ENCODE results near the gene USP13.
"Not testable (repeated sequence)": the region's sequence is repeated elsewhere in the genome, so short reads cannot be mapped to it uniquely, and the experiment has no call there.

USP13 gene

GRCh38 chr3:179642871-179643270 lies 10.0 kb upstream of the USP13 start:
- H3K4me3 Mint-ChIP-seq, result no peak overlapping the region
- no peaks in the 10 kb centered on the region for H3K27me3 Mint-ChIP-seq
- H3K9me3 Mint-ChIP-seq, result no peaks in the 10 kb centered on the region
- ATAC-seq, result no peak
- no peaks in the 10 kb centered on the region for H3K4me1 Mint-ChIP-seq
- H3K27ac Mint-ChIP-seq, result no peak overlapping the region
- peaks cover 6% of the 10 kb centered on the region for H3K36me3 Mint-ChIP-seq

- H3K27me3 Mint-ChIP-seq, H3K36me3 Mint-ChIP-seq, H3K27ac Mint-ChIP-seq, H3K9me3 Mint-ChIP-seq, ATAC-seq, H3K4me1 Mint-ChIP-seq, H3K4me3 Mint-ChIP-seq: not testable (repeated sequence)
These were observed 9.0 kb upstream of the USP13 start for GRCh38 chr3:179643837-179644236.

DNA sequence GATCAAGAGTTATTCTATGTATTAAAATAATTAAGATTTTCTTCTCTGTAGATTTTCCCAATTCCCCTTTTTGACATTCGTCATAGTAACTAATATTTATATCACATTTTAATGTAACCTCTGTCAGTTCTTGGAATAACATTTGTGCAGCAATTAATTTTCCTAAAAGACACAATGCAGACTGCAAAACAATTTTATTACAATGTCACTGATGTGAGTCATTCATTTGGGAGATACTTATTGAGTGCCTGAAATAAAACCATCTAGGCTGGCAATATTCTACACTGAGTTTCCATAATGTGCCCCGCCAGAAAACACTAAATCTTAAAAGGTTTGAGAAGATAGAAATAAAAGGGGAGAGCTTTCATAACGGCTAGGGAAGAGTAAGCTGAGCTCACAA lies 6.7 kb upstream of the USP13 start:
- Mint-ChIP-seq H3K4me1 (no peaks in the 10 kb centered on the region), H3K9me3 (no peaks in the 10 kb centered on the region), H3K4me3 (no peak overlapping the region), H3K27ac (no peak overlapping the region), H3K27me3 (no peaks in the 10 kb centered on the region), H3K36me3 (no peaks in the 10 kb centered on the region)
- no peak for ATAC-seq

- Mint-ChIP-seq H3K4me3 (peak overlapping the region; percentile 57), H3K9me3 (no peaks in the 10 kb centered on the region), H3K27ac (peak overlapping the region; percentile 31), H3K27me3 (no peaks in the 10 kb centered on the region), H3K4me1 (peaks cover 43% of the 10 kb centered on the region), H3K36me3 (peaks cover 12% of the 10 kb centered on the region)
- no peak for ATAC-seq
These were observed 973 bp upstream of the USP13 start for GRCh38 chr3:179651687-179652446.

DNA sequence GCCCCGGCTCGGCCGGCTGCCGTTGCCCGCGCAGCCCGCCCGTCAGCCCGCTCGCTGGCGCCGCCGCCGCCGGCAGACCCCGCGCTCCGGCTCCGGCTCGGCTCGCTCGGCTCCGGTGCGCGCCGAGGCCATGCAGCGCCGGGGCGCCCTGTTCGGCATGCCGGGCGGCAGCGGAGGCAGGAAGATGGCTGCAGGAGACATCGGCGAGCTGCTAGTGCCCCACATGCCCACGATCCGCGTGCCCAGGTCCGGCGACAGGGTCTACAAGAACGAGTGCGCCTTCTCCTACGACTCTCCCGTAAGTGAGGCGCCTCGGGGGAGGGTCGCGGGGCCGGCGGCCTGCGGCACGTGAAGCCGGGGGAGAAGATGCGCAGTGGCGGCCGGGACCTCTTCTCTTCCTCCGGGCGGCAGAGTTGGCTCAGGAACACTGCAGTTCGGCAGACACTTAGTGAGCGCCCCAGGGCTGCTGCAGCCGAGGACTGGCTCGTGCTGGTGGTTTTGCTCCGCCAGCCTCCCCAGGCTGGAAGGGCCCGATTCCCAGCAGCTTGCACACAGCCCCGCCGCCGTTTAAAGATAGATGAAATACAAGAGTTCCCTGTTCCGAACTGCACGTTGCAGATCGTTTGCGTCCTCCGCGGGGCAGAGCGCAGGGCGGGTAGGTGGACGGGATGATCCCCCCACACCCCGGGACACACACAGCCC lies 407 bp downstream of the USP13 start:
- ATAC-seq, result peak; percentile 78
- peaks cover 12% of the 10 kb centered on the region for H3K36me3 Mint-ChIP-seq
- H3K4me3 Mint-ChIP-seq, result peak overlapping the region; percentile 82
- peaks cover 48% of the 10 kb centered on the region for H3K4me1 Mint-ChIP-seq
- peak overlapping the region; percentile 86 for H3K27ac Mint-ChIP-seq
- H3K9me3 Mint-ChIP-seq, result no peaks in the 10 kb centered on the region
- no peaks in the 10 kb centered on the region for H3K27me3 Mint-ChIP-seq

- no peak for ATAC-seq
- no peaks in the 10 kb centered on the region for H3K27me3 Mint-ChIP-seq
- H3K36me3 Mint-ChIP-seq, result peaks cover 12% of the 10 kb centered on the region
- H3K9me3 Mint-ChIP-seq, result no peaks in the 10 kb centered on the region
- no peak overlapping the region for H3K4me3 Mint-ChIP-seq
- peaks cover 51% of the 10 kb centered on the region for H3K4me1 Mint-ChIP-seq
- no peak overlapping the region for H3K27ac Mint-ChIP-seq
These were observed 2.4 kb downstream of the USP13 start for GRCh38 chr3:179655236-179655635.

- Mint-ChIP-seq H3K9me3 (no peaks in the 10 kb centered on the region), H3K27ac (no peak overlapping the region), H3K36me3 (peaks cover 12% of the 10 kb centered on the region), H3K4me1 (peaks cover 42% of the 10 kb centered on the region), H3K27me3 (no peaks in the 10 kb centered on the region), H3K4me3 (no peak overlapping the region)
- no peak for ATAC-seq
These were observed 5.8 kb downstream of the USP13 start for GRCh38 chr3:179658606-179659005.

DNA sequence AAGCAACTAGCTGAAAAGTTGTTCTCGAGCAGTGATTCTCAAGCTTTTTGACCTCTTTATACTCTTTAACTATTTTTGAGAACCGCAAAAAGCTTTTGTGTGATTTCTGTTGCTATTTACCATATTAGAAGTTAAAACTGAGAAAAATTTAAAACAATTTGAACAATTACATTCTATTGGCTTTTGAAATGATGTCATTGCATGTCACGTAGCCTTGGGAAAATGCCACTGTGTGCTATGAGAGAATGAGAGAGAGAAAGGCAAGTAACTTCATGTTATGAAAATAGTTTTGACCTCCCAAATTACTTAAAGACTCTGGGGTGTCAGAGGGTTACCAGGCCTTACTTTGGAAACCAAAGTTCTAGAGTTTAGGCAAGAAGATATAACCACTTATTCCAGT lies 8.0 kb downstream of the USP13 start:
- Mint-ChIP-seq H3K9me3 (no peaks in the 10 kb centered on the region), H3K4me1 (peaks cover 24% of the 10 kb centered on the region), H3K27me3 (no peaks in the 10 kb centered on the region), H3K4me3 (no peak overlapping the region), H3K27ac (no peak overlapping the region), H3K36me3 (peaks cover 3% of the 10 kb centered on the region)
- ATAC-seq, result no peak

- Mint-ChIP-seq H3K27me3 (no peaks in the 10 kb centered on the region), H3K36me3 (no peaks in the 10 kb centered on the region), H3K27ac (no peak overlapping the region), H3K4me1 (peaks cover 16% of the 10 kb centered on the region), H3K4me3 (no peak overlapping the region), H3K9me3 (no peaks in the 10 kb centered on the region)
- no peak for ATAC-seq
These were observed 8.9 kb downstream of the USP13 start for GRCh38 chr3:179661777-179662176.

GRCh38 chr3:179663093-179663492 lies 10.3 kb downstream of the USP13 start:
- H3K4me1 Mint-ChIP-seq, result peaks cover 12% of the 10 kb centered on the region
- H3K36me3 Mint-ChIP-seq, result no peaks in the 10 kb centered on the region
- H3K27ac Mint-ChIP-seq, result no peak overlapping the region
- H3K27me3 Mint-ChIP-seq, result no peaks in the 10 kb centered on the region
- H3K4me3 Mint-ChIP-seq, result no peak overlapping the region
- no peak for ATAC-seq
- no peaks in the 10 kb centered on the region for H3K9me3 Mint-ChIP-seq

DNA sequence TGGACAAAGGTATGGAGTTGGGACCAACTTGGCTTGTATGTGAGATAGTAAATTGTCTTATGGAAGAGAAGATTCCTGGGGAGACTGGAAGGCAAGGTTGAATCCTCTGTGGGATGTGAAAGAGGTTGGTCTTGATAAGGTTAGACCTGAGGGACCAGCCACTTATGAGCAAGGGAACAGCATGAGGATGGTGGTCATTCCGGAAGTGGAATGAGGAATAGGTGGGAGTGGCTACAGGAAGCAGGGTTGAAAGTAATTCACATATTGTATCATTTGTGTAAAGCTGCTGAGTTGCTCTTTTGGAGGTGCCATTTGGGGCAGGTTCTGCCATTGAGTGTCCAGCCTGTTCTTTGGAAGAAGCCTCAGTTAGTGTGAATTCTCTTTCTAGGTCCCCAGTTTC lies 13.2 kb downstream of the USP13 start:
- H3K27ac Mint-ChIP-seq, result no peak overlapping the region
- no peaks in the 10 kb centered on the region for H3K27me3 Mint-ChIP-seq
- peaks cover 8% of the 10 kb centered on the region for H3K36me3 Mint-ChIP-seq
- peaks cover 16% of the 10 kb centered on the region for H3K4me1 Mint-ChIP-seq
- H3K4me3 Mint-ChIP-seq, result no peak overlapping the region
- H3K9me3 Mint-ChIP-seq, result no peaks in the 10 kb centered on the region
- ATAC-seq, result no peak

- Mint-ChIP-seq H3K4me1 (peaks cover 16% of the 10 kb centered on the region), H3K36me3 (peaks cover 8% of the 10 kb centered on the region), H3K27ac (no peak overlapping the region), H3K27me3 (no peaks in the 10 kb centered on the region), H3K4me3 (no peak overlapping the region), H3K9me3 (no peaks in the 10 kb centered on the region)
- ATAC-seq, result no peak
These were observed 13.7 kb downstream of the USP13 start for GRCh38 chr3:179666436-179667035.

DNA sequence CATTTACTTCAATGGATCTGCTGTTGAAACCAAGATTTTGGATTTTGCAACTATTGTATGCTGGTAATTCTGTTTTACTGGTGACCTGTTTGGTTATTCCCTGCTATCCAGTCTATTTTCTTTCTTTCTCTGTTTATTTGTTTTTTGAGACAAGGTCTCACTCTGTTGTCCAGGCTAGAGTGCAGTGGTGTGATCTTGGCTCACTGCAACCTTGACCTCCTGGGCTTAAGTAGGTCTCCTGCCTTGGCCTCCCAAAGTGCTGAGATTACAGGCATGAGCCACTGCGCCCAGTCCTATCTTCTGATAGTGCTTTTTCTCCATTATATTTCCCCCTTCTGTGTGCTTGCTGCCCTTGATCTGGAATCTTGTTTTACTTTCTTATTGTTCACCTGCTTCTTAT lies 15.6 kb downstream of the USP13 start:
- peaks cover 12% of the 10 kb centered on the region for H3K4me1 Mint-ChIP-seq
- H3K27me3 Mint-ChIP-seq, result no peaks in the 10 kb centered on the region
- H3K4me3 Mint-ChIP-seq, result no peak overlapping the region
- H3K36me3 Mint-ChIP-seq, result peaks cover 12% of the 10 kb centered on the region
- no peak overlapping the region for H3K27ac Mint-ChIP-seq
- ATAC-seq, result no peak
- no peaks in the 10 kb centered on the region for H3K9me3 Mint-ChIP-seq

GRCh38 chr3:179670311-179670710 lies 17.5 kb downstream of the USP13 start:
- Mint-ChIP-seq H3K4me3 (no peak overlapping the region), H3K9me3 (no peaks in the 10 kb centered on the region), H3K4me1 (peaks cover 8% of the 10 kb centered on the region), H3K27ac (no peak overlapping the region), H3K27me3 (no peaks in the 10 kb centered on the region), H3K36me3 (peaks cover 14% of the 10 kb centered on the region)
- no peak for ATAC-seq

- no peaks in the 10 kb centered on the region for H3K9me3 Mint-ChIP-seq
- H3K27ac Mint-ChIP-seq, result no peak overlapping the region
- no peak overlapping the region for H3K4me3 Mint-ChIP-seq
- H3K4me1 Mint-ChIP-seq, result peaks cover 8% of the 10 kb centered on the region
- H3K36me3 Mint-ChIP-seq, result peaks cover 20% of the 10 kb centered on the region
- no peaks in the 10 kb centered on the region for H3K27me3 Mint-ChIP-seq
- ATAC-seq, result no peak
These were observed 18.5 kb downstream of the USP13 start for GRCh38 chr3:179671309-179671708.

DNA sequence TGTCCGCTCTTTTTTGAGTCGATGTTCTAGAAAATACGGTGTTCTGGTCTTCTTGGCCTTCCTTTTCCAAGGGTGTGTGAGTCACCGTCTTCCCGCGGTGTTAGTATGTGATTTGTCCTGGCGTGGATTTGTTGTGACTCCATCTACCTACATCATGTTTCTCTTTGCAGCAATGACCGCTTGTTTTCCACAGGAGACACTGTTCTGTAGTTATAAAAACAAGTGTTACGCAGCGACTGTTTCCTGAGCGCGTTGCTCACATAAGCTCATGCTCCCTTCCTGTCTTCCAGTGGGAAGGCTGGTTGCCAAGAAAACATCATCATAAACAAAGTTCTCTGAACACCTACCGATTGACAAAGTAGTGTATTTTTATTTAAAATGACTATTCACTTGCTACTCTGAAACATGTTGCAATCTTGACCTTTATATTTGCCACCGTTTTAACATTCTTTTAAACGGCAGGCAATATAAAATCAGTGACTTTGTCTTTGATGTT lies 19.0 kb downstream of the USP13 start:
- Mint-ChIP-seq H3K4me1 (peaks cover 8% of the 10 kb centered on the region), H3K27me3 (no peaks in the 10 kb centered on the region), H3K27ac (no peak overlapping the region), H3K36me3 (peaks cover 22% of the 10 kb centered on the region), H3K4me3 (no peak overlapping the region), H3K9me3 (no peaks in the 10 kb centered on the region)
- no peak for ATAC-seq

Measured in stimulated activated memory B cell treated with anti-CD40 and anti-IgM and Interleukin-4, amounts not matched to agents 10 μg/mL and 1 μg/mL and 100 μg/mL, for 72 hours (primary cell).